ENCODE data around the gene SEMA7A.

SEMA7A gene

DNA sequence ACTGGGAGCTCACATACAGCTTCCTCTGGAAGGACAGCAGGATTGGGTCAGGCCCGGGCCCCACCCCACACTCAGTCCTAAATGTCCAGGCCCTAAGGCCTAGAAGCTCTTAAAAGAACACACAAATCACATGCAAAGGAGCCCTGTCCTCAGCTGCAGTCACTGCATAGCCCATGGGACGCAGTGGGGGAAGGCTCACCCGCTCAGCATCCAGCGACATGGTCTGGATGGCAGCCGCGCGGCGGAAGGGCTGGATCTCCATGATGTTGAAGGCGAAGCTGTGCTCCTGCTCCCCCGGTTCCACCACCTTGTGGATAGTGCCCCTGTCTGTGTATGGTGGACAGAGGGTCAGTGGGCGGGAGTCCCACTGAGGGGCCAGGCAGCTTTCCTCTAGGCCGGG, 22.1 kb downstream of the SEMA7A start:
- H3K27me3 ChIP-seq (ENCODE audit: control insufficient read depth in 1 of 2, insufficient read depth in 1 of 2, low read length in 2 of 2): no peaks in the 10 kb centered on the region
- no peak overlapping the region for H3K4ac ChIP-seq (ENCODE audit: low read depth in 1 of 2, low read length in 2 of 2)
- H4K91ac ChIP-seq (ENCODE audit: low read length): no peak overlapping the region
- H3K9me3 ChIP-seq (ENCODE audit: control insufficient read depth, low read length): no peaks in the 10 kb centered on the region
- H3K27ac ChIP-seq (ENCODE audit: low read length, poor library complexity, severe bottlenecking): no peak overlapping the region
- peaks cover 65 to 76% of the 10 kb centered on the region in 2 experiments for H3K36me3 ChIP-seq (ENCODE audit: control insufficient read depth in 1 of 2, insufficient read depth in 2 of 2, low read depth in 1 of 2, low read length in 2 of 2)
- no peak overlapping the region for H3K23ac ChIP-seq (ENCODE audit: low read length in 2 of 2)
- peaks cover 16% of the 10 kb centered on the region for H3K79me1 ChIP-seq (replicated peaks; ENCODE audit: low read length, poor library complexity, severe bottlenecking)
- no peak for DNase-seq
- H3K14ac ChIP-seq (ENCODE audit: low read length in 2 of 2): no peak overlapping the region
- no peak overlapping the region for H2BK5ac ChIP-seq (ENCODE audit: low read depth, low read length, poor library complexity, severe bottlenecking)
- no peak overlapping the region for H2AK5ac ChIP-seq (ENCODE audit: low read length, severe bottlenecking)
- no peak overlapping the region for H3K4me3 ChIP-seq (ENCODE audit: insufficient read depth in 1 of 2, low read depth in 1 of 2, low read length in 2 of 2)
- H2BK120ac ChIP-seq (ENCODE audit: low read depth, low read length): no peak overlapping the region
- H3K9ac ChIP-seq (ENCODE audit: low read length): no peak overlapping the region
- peaks cover 54% of the 10 kb centered on the region for H3K4me1 ChIP-seq (ENCODE audit: control insufficient read depth, insufficient read depth, low read depth, low read length)
- no peak overlapping the region for H3K4me2 ChIP-seq (ENCODE audit: low read length, poor library complexity, severe bottlenecking)
- H4K8ac ChIP-seq (ENCODE audit: low read length): no peak overlapping the region
- no peak overlapping the region for H2BK15ac ChIP-seq (ENCODE audit: low read depth, poor library complexity, severe bottlenecking)
- H2AFZ ChIP-seq (ENCODE audit: low read depth, low read length): no peak overlapping the region
- no peak overlapping the region for H3K18ac ChIP-seq (ENCODE audit: low read depth in 1 of 2, low read length in 2 of 2)
- no peak overlapping the region for H2BK12ac ChIP-seq (ENCODE audit: low read length in 2 of 2)
- WGBS: 98% methylated on average over 12 of the region's 12 CpGs

DNA sequence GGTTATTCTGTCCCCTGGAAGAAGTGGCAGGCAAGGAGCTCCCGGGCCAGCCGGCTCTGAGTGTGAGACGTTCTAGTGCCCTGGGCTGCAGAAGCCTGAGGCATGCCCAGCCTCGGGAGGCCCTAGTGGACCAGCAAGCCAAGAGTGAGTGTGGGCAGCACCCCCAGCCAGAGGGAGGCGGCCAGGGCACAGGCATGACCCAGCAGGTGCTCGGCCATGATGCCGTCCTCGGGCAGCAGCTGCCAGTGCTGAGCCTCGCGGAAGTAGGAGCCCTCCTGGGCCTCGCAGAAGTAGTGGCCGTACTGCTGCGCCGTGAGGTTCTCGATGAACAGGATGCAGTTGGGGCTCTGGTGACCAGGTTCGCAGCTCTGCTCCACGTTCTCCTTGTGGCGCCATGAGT, 23.3 kb downstream of the SEMA7A start:
- Histone ChIP-seq H2BK12ac (ENCODE audit: low read length in 2 of 2) (no peak overlapping the region), H3K9ac (ENCODE audit: low read length) (no peak overlapping the region), H3K23ac (ENCODE audit: low read length in 2 of 2) (no peak overlapping the region), H3K14ac (ENCODE audit: low read length in 2 of 2) (no peak overlapping the region), H3K4me3 (ENCODE audit: insufficient read depth in 1 of 2, low read depth in 1 of 2, low read length in 2 of 2) (no peak overlapping the region), H4K91ac (ENCODE audit: low read length) (no peak overlapping the region), H3K27ac (ENCODE audit: low read length, poor library complexity, severe bottlenecking) (no peak overlapping the region), H3K4me1 (ENCODE audit: control insufficient read depth, insufficient read depth, low read depth, low read length) (peaks cover 52% of the 10 kb centered on the region), H3K36me3 (ENCODE audit: control insufficient read depth in 1 of 2, insufficient read depth in 2 of 2, low read depth in 1 of 2, low read length in 2 of 2) (peaks cover 53 to 64% of the 10 kb centered on the region in 2 experiments), H2AK5ac (ENCODE audit: low read length, severe bottlenecking) (no peak overlapping the region), H4K8ac (ENCODE audit: low read length) (no peak overlapping the region), H3K27me3 (ENCODE audit: control insufficient read depth in 1 of 2, insufficient read depth in 1 of 2, low read length in 2 of 2) (no peaks in the 10 kb centered on the region), H3K79me1 (replicated peaks; ENCODE audit: low read length, poor library complexity, severe bottlenecking) (peaks cover 15% of the 10 kb centered on the region), H3K4ac (ENCODE audit: low read depth in 1 of 2, low read length in 2 of 2) (no peak overlapping the region), H3K18ac (ENCODE audit: low read depth in 1 of 2, low read length in 2 of 2) (no peak overlapping the region), H2BK15ac (ENCODE audit: low read depth, poor library complexity, severe bottlenecking) (no peak overlapping the region), H3K4me2 (ENCODE audit: low read length, poor library complexity, severe bottlenecking) (no peak overlapping the region), H2BK120ac (ENCODE audit: low read depth, low read length) (no peak overlapping the region), H2BK5ac (ENCODE audit: low read depth, low read length, poor library complexity, severe bottlenecking) (no peak overlapping the region), H2AFZ (ENCODE audit: low read depth, low read length) (no peak overlapping the region), H3K9me3 (ENCODE audit: control insufficient read depth, low read length) (no peaks in the 10 kb centered on the region)
- 94% methylated on average over 18 of the region's 18 CpGs for WGBS
- no peak for DNase-seq

DNA sequence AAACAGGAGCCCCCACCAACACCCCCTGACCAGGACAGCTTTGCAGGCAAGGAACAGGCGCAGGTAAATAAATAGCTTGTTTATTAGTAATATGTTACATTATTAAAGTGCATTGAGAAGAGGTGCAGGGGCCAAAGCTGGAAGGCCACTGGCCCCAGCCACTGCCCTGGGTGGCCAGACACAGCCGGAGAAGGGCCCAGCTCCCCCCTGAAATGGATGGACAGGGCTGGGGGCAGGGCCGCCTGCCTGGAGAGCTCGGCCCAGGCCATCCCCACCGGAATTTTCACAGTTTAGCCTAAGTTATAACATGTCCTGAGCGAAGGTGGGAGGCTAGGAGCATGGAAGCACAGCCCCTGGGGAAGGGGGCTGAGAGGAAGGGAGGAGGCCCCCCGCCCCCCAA, 24.5 kb downstream of the SEMA7A start:
- no peak overlapping the region for H2BK120ac ChIP-seq (ENCODE audit: low read depth, low read length)
- no peaks in the 10 kb centered on the region for H3K27me3 ChIP-seq (ENCODE audit: control insufficient read depth in 1 of 2, insufficient read depth in 1 of 2, low read length in 2 of 2)
- H2BK12ac ChIP-seq (ENCODE audit: low read length in 2 of 2): no peak overlapping the region
- peak overlapping the region; percentile 63 for H2AK5ac ChIP-seq (ENCODE audit: low read length, severe bottlenecking)
- H2AFZ ChIP-seq (ENCODE audit: low read depth, low read length): no peak overlapping the region
- H3K4me3 ChIP-seq (ENCODE audit: insufficient read depth in 1 of 2, low read depth in 1 of 2, low read length in 2 of 2): peak overlapping the region in 1 of 2 experiments; percentile 3
- no peak overlapping the region for H2BK15ac ChIP-seq (ENCODE audit: low read depth, poor library complexity, severe bottlenecking)
- no peak overlapping the region for H3K27ac ChIP-seq (ENCODE audit: low read length, poor library complexity, severe bottlenecking)
- no peak for DNase-seq
- H3K4me1 ChIP-seq (ENCODE audit: control insufficient read depth, insufficient read depth, low read depth, low read length): peaks cover 45% of the 10 kb centered on the region
- H3K9me3 ChIP-seq (ENCODE audit: control insufficient read depth, low read length): no peaks in the 10 kb centered on the region
- H3K9ac ChIP-seq (ENCODE audit: low read length): peak overlapping the region; percentile 38
- H4K8ac ChIP-seq (ENCODE audit: low read length): no peak overlapping the region
- no peak overlapping the region for H3K4ac ChIP-seq (ENCODE audit: low read depth in 1 of 2, low read length in 2 of 2)
- no peak overlapping the region for H3K4me2 ChIP-seq (ENCODE audit: low read length, poor library complexity, severe bottlenecking)
- WGBS: 82% methylated on average over 5 of the region's 7 CpGs
- no peak overlapping the region for H3K14ac ChIP-seq (ENCODE audit: low read length in 2 of 2)
- peaks cover 41 to 51% of the 10 kb centered on the region in 2 experiments for H3K36me3 ChIP-seq (ENCODE audit: control insufficient read depth in 1 of 2, insufficient read depth in 2 of 2, low read depth in 1 of 2, low read length in 2 of 2)
- H2BK5ac ChIP-seq (ENCODE audit: low read depth, low read length, poor library complexity, severe bottlenecking): no peak overlapping the region
- peaks cover 14% of the 10 kb centered on the region for H3K79me1 ChIP-seq (replicated peaks; ENCODE audit: low read length, poor library complexity, severe bottlenecking)
- H4K91ac ChIP-seq (ENCODE audit: low read length): no peak overlapping the region
- H3K23ac ChIP-seq (ENCODE audit: low read length in 2 of 2): no peak overlapping the region
- no peak overlapping the region for H3K18ac ChIP-seq (ENCODE audit: low read depth in 1 of 2, low read length in 2 of 2)

DNA sequence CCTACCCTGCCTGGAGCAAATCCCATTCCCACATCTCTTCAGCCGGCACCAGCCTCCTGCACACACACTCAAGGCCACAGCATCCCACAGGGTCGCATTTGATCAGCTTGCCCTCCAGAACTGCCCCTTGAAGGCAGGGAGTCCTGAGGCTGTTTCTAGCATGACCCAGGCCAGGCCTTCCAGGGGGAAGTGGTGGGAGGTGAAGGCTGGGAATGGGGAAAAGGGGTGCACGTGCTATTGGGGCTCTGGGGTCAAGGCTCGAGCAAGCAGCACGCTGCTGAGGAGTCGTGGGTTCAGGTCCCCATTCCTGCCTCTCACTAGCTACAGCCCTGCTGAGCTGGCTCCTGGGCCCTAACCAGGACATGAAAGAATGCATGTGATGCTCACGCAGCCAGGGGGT, 24.9 kb downstream of the SEMA7A start:
- Histone ChIP-seq H3K27ac (ENCODE audit: low read length, poor library complexity, severe bottlenecking) (peak overlapping the region; percentile 83), H3K4me1 (ENCODE audit: control insufficient read depth, insufficient read depth, low read depth, low read length) (peaks cover 46% of the 10 kb centered on the region), H3K4me2 (ENCODE audit: low read length, poor library complexity, severe bottlenecking) (no peak overlapping the region), H3K27me3 (ENCODE audit: control insufficient read depth in 1 of 2, insufficient read depth in 1 of 2, low read length in 2 of 2) (no peaks in the 10 kb centered on the region), H2BK120ac (ENCODE audit: low read depth, low read length) (no peak overlapping the region), H3K9me3 (ENCODE audit: control insufficient read depth, low read length) (no peaks in the 10 kb centered on the region), H2AFZ (ENCODE audit: low read depth, low read length) (no peak overlapping the region), H3K4me3 (ENCODE audit: insufficient read depth in 1 of 2, low read depth in 1 of 2, low read length in 2 of 2) (no peak overlapping the region), H2BK5ac (ENCODE audit: low read depth, low read length, poor library complexity, severe bottlenecking) (no peak overlapping the region), H2BK12ac (ENCODE audit: low read length in 2 of 2) (no peak overlapping the region), H2BK15ac (ENCODE audit: low read depth, poor library complexity, severe bottlenecking) (no peak overlapping the region), H3K23ac (ENCODE audit: low read length in 2 of 2) (no peak overlapping the region), H3K9ac (ENCODE audit: low read length) (peak overlapping the region; percentile 38), H3K18ac (ENCODE audit: low read depth in 1 of 2, low read length in 2 of 2) (no peak overlapping the region), H3K79me1 (replicated peaks; ENCODE audit: low read length, poor library complexity, severe bottlenecking) (peaks cover 12% of the 10 kb centered on the region), H3K36me3 (ENCODE audit: control insufficient read depth in 1 of 2, insufficient read depth in 2 of 2, low read depth in 1 of 2, low read length in 2 of 2) (peaks cover 37 to 47% of the 10 kb centered on the region in 2 experiments), H3K14ac (ENCODE audit: low read length in 2 of 2) (no peak overlapping the region), H2AK5ac (ENCODE audit: low read length, severe bottlenecking) (peak overlapping the region; percentile 96), H4K8ac (ENCODE audit: low read length) (peak overlapping the region; percentile 5), H4K91ac (ENCODE audit: low read length) (no peak overlapping the region), H3K4ac (ENCODE audit: low read depth in 1 of 2, low read length in 2 of 2) (no peak overlapping the region)
- no peak for DNase-seq
- 89% methylated on average over 7 of the region's 7 CpGs for WGBS
